HG03196 (cell line): ENCODE measurements around the gene GPC5.
"Not testable (repeated sequence)": the region's sequence is repeated elsewhere in the genome, so short reads cannot be mapped to it uniquely, and the experiment has no call there.

Experiments used
- ATAC-seq: cut with Tn5 transposase; IDR thresholded peaks from one replicate; pipeline ENCODE4 v1.9.1; 2021; ENCODE audit not compliant: unreplicated experiment

Gene GPC5

GRCh38 chr13:92232871-92233270 is 834.5 kb downstream of the GPC5 start:
- ATAC-seq: no peak

GRCh38 chr13:92251671-92252210 is 853.3 kb downstream of the GPC5 start:
- ATAC-seq: no peak

- ATAC-seq: no peak
Measured at GRCh38 chr13:92255526-92255925, 857.1 kb downstream of the GPC5 start.

- no peak for ATAC-seq
Measured at GRCh38 chr13:92256211-92256610, 857.8 kb downstream of the GPC5 start.

GRCh38 chr13:92259046-92259445 is 860.6 kb downstream of the GPC5 start:
- ATAC-seq: no peak

- ATAC-seq: no peak
Measured at GRCh38 chr13:92259523-92259922, 861.1 kb downstream of the GPC5 start.

- ATAC-seq: no peak
Measured at GRCh38 chr13:92260363-92260762, 861.9 kb downstream of the GPC5 start.

GRCh38 chr13:92262100-92262788 is 863.8 kb downstream of the GPC5 start:
- ATAC-seq: no peak

GRCh38 chr13:92265408-92265807 is 867.0 kb downstream of the GPC5 start:
- no peak for ATAC-seq

- no peak for ATAC-seq
Measured at GRCh38 chr13:92270990-92271389, 872.6 kb downstream of the GPC5 start.

GRCh38 chr13:92272177-92272576 is 873.8 kb downstream of the GPC5 start:
- no peak for ATAC-seq

GRCh38 chr13:92280986-92281385 is 882.6 kb downstream of the GPC5 start:
- not testable (repeated sequence) for ATAC-seq

GRCh38 chr13:92290718-92291307 is 892.4 kb downstream of the GPC5 start:
- ATAC-seq: not testable (repeated sequence)

GRCh38 chr13:92294533-92294932 is 896.1 kb downstream of the GPC5 start:
- ATAC-seq: not testable (repeated sequence)

- ATAC-seq: not testable (repeated sequence)
Measured at GRCh38 chr13:92296154-92296671, 897.8 kb downstream of the GPC5 start.

- ATAC-seq: no peak
Measured at GRCh38 chr13:92297971-92298942, 899.8 kb downstream of the GPC5 start.

- ATAC-seq: no peak
Measured at GRCh38 chr13:92300651-92301050, 902.2 kb downstream of the GPC5 start.

- ATAC-seq: no peak
Measured at GRCh38 chr13:92303428-92303827, 905.0 kb downstream of the GPC5 start.

GRCh38 chr13:92307752-92308151 is 909.3 kb downstream of the GPC5 start:
- ATAC-seq: no peak

- ATAC-seq: no peak
Measured at GRCh38 chr13:92312823-92313222, 914.4 kb downstream of the GPC5 start.

- no peak for ATAC-seq
Measured at GRCh38 chr13:92313382-92313781, 915.0 kb downstream of the GPC5 start.
